ENCODE measurements around the gene KCNH3. TPM values are rescaled to one million over a fixed set of nuclear protein-coding genes. Genes with fewer than 3 reads are reported as not detected.

Gene KCNH3
- total and polyA plus RNA-seq, 2 of the 4 experiments (the other 2 are of a cell fraction) = 0.10 TPM; not detected in 1

GRCh38 chr12:49518914-49519573 is 19.8 kb upstream of the KCNH3 start:
- Histone ChIP-seq H2AFZ (replicated peaks; ENCODE audit: low read length, poor library complexity) (no peak overlapping the region), H3K36me3 (ENCODE audit: control insufficient read depth, insufficient read depth, low read length) (peaks cover 18% of the 10 kb centered on the region), H3K27ac (ENCODE audit: insufficient read depth, low read length) (no peak overlapping the region), H2BK15ac (ENCODE audit: low read depth, low read length) (no peak overlapping the region), H4K5ac (ENCODE audit: low read depth, low read length) (no peak overlapping the region), H2AK5ac (ENCODE audit: low read depth, low read length) (no peak overlapping the region), H4K91ac (ENCODE audit: insufficient read depth, low read depth, low read length) (no peak overlapping the region), H3K56ac (ENCODE audit: extremely low read depth, insufficient read depth, low read length) (no peak overlapping the region), H3K9me3 (ENCODE audit: control insufficient read depth, insufficient read depth, low read length) (no peaks in the 10 kb centered on the region), H3K4me2 (ENCODE audit: low read depth, low read length) (no peak overlapping the region), H3K27me3 (ENCODE audit: control insufficient read depth, insufficient read depth, low read length) (no peaks in the 10 kb centered on the region), H3K23ac (ENCODE audit: low read depth, low read length) (no peak overlapping the region), H3K4me3 (ENCODE audit: insufficient read depth, low read depth, low read length) (no peak overlapping the region), H4K20me1 (ENCODE audit: insufficient read depth, low read length) (no peaks in the 10 kb centered on the region), H4K8ac (ENCODE audit: low read depth in 2 of 2, low read length in 2 of 2) (no peak overlapping the region), H3K4ac (ENCODE audit: low read depth, low read length) (no peak overlapping the region), H2AK9ac (replicated peaks; ENCODE audit: low read depth, low read length, poor library complexity) (no peak overlapping the region), H3K4me1 (ENCODE audit: control insufficient read depth, insufficient read depth, low read length) (peaks cover 3% of the 10 kb centered on the region), H3K79me1 (ENCODE audit: low read depth in 1 of 2, low read length in 2 of 2) (peaks cover 0 to 4% of the 10 kb centered on the region in 2 experiments; a peak in 1 of 4 replicates), H3K9me1 (ENCODE audit: insufficient read depth, low read length) (peaks cover 2% of the 10 kb centered on the region; the same call in 1 of the 2 replicates), H2BK5ac (ENCODE audit: low read depth, low read length, poor library complexity, severe bottlenecking) (no peak overlapping the region), H3K18ac (ENCODE audit: low read depth, low read length) (no peak overlapping the region), H3K9ac (ENCODE audit: low read depth, low read length) (no peak overlapping the region), H2BK120ac (ENCODE audit: low read depth, low read length) (no peak overlapping the region), H2BK20ac (ENCODE audit: low read depth, low read length) (no peak overlapping the region), H3K14ac (replicated peaks; ENCODE audit: low read depth, low read length) (no peak overlapping the region)
- intact Hi-C loops (cut with micrococcal nuclease) = no loop called here
- dilution Hi-C loops (cut with HindIII; ENCODE audit: low sequenced_read_pairs, unreplicated experiment) = loop anchor here (25.0 kb wide), 1 partner anchor 157 kb away; the partner anchor contains the start of gene SPATS2
- ChIA-PET POLR2A (ENCODE audit: unreplicated experiment) (no interaction called here), CTCF (interaction anchor here (0.6 to 3.4 kb wide), 2 partner anchors 79 to 161 kb away, joined by 3 to 25 read pairs; no protein-coding TSS in a partner anchor)
- TF ChIP-seq RCOR1 (IDR thresholded peaks at IDR 0.05; ENCODE audit: insufficient replicate concordance, low read length) = no peak
- TF ChIP-seq RFX5 (IDR thresholded peaks at IDR 0.05; ENCODE audit: low read depth, low read length) = no peak
- TF ChIP-seq SMC3 (IDR thresholded peaks at IDR 0.05; ENCODE audit: low read depth, low read length) = no peak
- TF ChIP-seq BHLHE40 (IDR thresholded peaks at IDR 0.05; ENCODE audit: low read depth, low read length) = no peak
- TF ChIP-seq FOS (IDR thresholded peaks at IDR 0.05; ENCODE audit: low read depth, low read length) = peak; percentile 22; the same call in 1 of the 2 replicates
- TF ChIP-seq MXI1 (IDR thresholded peaks at IDR 0.05; ENCODE audit: borderline replicate concordance, low read depth, low read length) = no peak
- TF ChIP-seq RAD21 (IDR thresholded peaks at IDR 0.05; ENCODE audit: low read length) = no peak
- in situ Hi-C loops (cut with MboI; ENCODE audit: low sequenced_read_pairs) = no loop called here
- ATAC-seq (ENCODE audit: low read depth) = peak; percentile 43
- no TSS peak for BruUV-seq (replicated peaks)
- DNase-seq = peak; percentile 62
- no CpG with 5 or more reads among the region's 2 CpGs for WGBS, 2 experiments (ENCODE audit: extremely low coverage in 2 of 2, insufficient read length in 1 of 2)
